ENCODE measurements around the gene MYL2. TPM values are rescaled to one million over a fixed set of nuclear protein-coding genes. Genes with fewer than 3 reads are reported as not detected.
"Not testable (repeated sequence)": the region's sequence is repeated elsewhere in the genome, so short reads cannot be mapped to it uniquely, and the experiment has no call there.

MYL2 gene
- total RNA-seq (113 TPM), polyA plus RNA-seq (ENCODE audit: insufficient read depth in 1 of 8, insufficient read length in 8 of 8, low replicate concordance in 1 of 8) (1,000 to 10,000 TPM in 1 of 8 donors, 100 to 1,000 TPM in 7; 526 to 1,289 (median 831) TPM)
- long read RNA-seq, donor 1, transcript MYL2-201 (7 exons, 807 nt): major isoform, 350 of 400 reads
- long read RNA-seq, donor 1, partial matches to known transcripts: 41 of 400 reads
- long read RNA-seq, donor 1, other reads (novel, unspliced or antisense): 7 of 400 reads
- long read RNA-seq, donor 2, transcript MYL2-201 (7 exons, 807 nt): major isoform, 10 of 10 reads
- long read RNA-seq, donor 2, partial matches to known transcripts: 0 of 10 reads
- long read RNA-seq, donor 2, other reads (novel, unspliced or antisense): 0 of 10 reads
- long read RNA-seq, donor 3, transcript MYL2-201 (7 exons, 807 nt): major isoform, 888 of 1,007 reads
- long read RNA-seq, donor 3, transcript MYL2-202 (2 exons, 561 nt): minor isoform, 10 of 1,007 reads
- long read RNA-seq, donor 3, partial matches to known transcripts: 83 of 1,007 reads
- long read RNA-seq, donor 3, other reads (novel, unspliced or antisense): 26 of 1,007 reads
- long read RNA-seq, donor 4, transcript MYL2-201 (7 exons, 807 nt): major isoform, 454 of 536 reads
- long read RNA-seq, donor 4, transcript MYL2-202 (2 exons, 561 nt): minor isoform, 9 of 536 reads
- long read RNA-seq, donor 4, partial matches to known transcripts: 73 of 536 reads
- long read RNA-seq, donor 4, other reads (novel, unspliced or antisense): 0 of 536 reads
- long read RNA-seq, donor 5, transcript MYL2-202 (2 exons, 561 nt): minor isoform, 18 of 1,664 reads
- long read RNA-seq, donor 5, transcript MYL2-201 (7 exons, 807 nt): major isoform, 1,397 of 1,664 reads
- long read RNA-seq, donor 5, partial matches to known transcripts: 200 of 1,664 reads
- long read RNA-seq, donor 5, other reads (novel, unspliced or antisense): 48 of 1,664 reads
- long read RNA-seq, donor 6, transcript MYL2-202 (2 exons, 561 nt): minor isoform, 13 of 1,456 reads
- long read RNA-seq, donor 6, transcript MYL2-201 (7 exons, 807 nt): major isoform, 1,281 of 1,456 reads
- long read RNA-seq, donor 6, partial matches to known transcripts: 132 of 1,456 reads
- long read RNA-seq, donor 6, other reads (novel, unspliced or antisense): 29 of 1,456 reads
- long read RNA-seq, donor 7, transcript MYL2-201 (7 exons, 807 nt): major isoform, 1,266 of 1,573 reads
- long read RNA-seq, donor 7, transcript MYL2-202 (2 exons, 561 nt): minor isoform, 32 of 1,573 reads
- long read RNA-seq, donor 7, partial matches to known transcripts: 222 of 1,573 reads
- long read RNA-seq, donor 7, other reads (novel, unspliced or antisense): 52 of 1,573 reads
- long read RNA-seq, donor 8, transcript MYL2-201 (7 exons, 807 nt): major isoform, 232 of 270 reads
- long read RNA-seq, donor 8, transcript MYL2-202 (2 exons, 561 nt): minor isoform, 6 of 270 reads
- long read RNA-seq, donor 8, partial matches to known transcripts: 26 of 270 reads
- long read RNA-seq, donor 8, other reads (novel, unspliced or antisense): 6 of 270 reads
- long read RNA-seq, donor 9, transcript MYL2-201 (7 exons, 807 nt): major isoform, 447 of 536 reads
- long read RNA-seq, donor 9, transcript MYL2-202 (2 exons, 561 nt): minor isoform, 8 of 536 reads
- long read RNA-seq, donor 9, partial matches to known transcripts: 73 of 536 reads
- long read RNA-seq, donor 9, other reads (novel, unspliced or antisense): 8 of 536 reads
- long read RNA-seq, donor 10, transcript MYL2-201 (7 exons, 807 nt): major isoform, 817 of 973 reads
- long read RNA-seq, donor 10, transcript MYL2-202 (2 exons, 561 nt): minor isoform, 19 of 973 reads
- long read RNA-seq, donor 10, partial matches to known transcripts: 116 of 973 reads
- long read RNA-seq, donor 10, other reads (novel, unspliced or antisense): 21 of 973 reads
- long read RNA-seq, donor 11, transcript MYL2-201 (7 exons, 807 nt): major isoform, 303 of 336 reads
- long read RNA-seq, donor 11, partial matches to known transcripts: 27 of 336 reads
- long read RNA-seq, donor 11, other reads (novel, unspliced or antisense): 5 of 336 reads

GRCh38 chr12:110920324-110920910 lies at the start of gene MYL2:
Gene MYL2 (minus strand): TSS chr12:110920579. CDS start chr12:110920529, 50 bp downstream.
- WGBS (ENCODE audit: insufficient coverage): 66% methylated on average over 13 of the region's 22 CpGs
- no peak for DNase-seq
- no peak within 1 kb of the TSS for H3K27ac ChIP-seq (ENCODE audit: low read length)

GRCh38 chr12:110966081-110966760 lies 45.8 kb upstream of the MYL2 start:
- DNase-seq: peak; percentile 65
- WGBS (ENCODE audit: insufficient coverage): 42% methylated on average over 17 of the region's 23 CpGs
- Histone ChIP-seq H3K27me3 (ENCODE audit: control insufficient read depth, insufficient read depth, low read length) (peaks cover 26% of the 10 kb centered on the region), H3K9me3 (replicated peaks; ENCODE audit: control insufficient read depth, low read depth, low read length) (no peaks in the 10 kb centered on the region), H3K4me3 (ENCODE audit: low read length) (no peak overlapping the region), H3K4me1 (ENCODE audit: control insufficient read depth, insufficient read depth, low read length) (peaks cover 13% of the 10 kb centered on the region), H3K36me3 (ENCODE audit: control insufficient read depth, insufficient read depth, low read length) (no peaks in the 10 kb centered on the region), H3K27ac (ENCODE audit: low read length) (no peak overlapping the region)

More at GRCh38 chr12:110920324-110920910, at the start of gene MYL2:
- no peaks in the 10 kb centered on the region for H3K9me3 ChIP-seq (replicated peaks; ENCODE audit: control insufficient read depth, low read depth, low read length)
- H3K4me3 ChIP-seq (ENCODE audit: low read length): peak within 1 kb of the TSS; percentile 5
- peaks cover 10% of the 10 kb centered on the region for H3K27me3 ChIP-seq (ENCODE audit: control insufficient read depth, insufficient read depth, low read length)
- no peaks in the 10 kb centered on the region for H3K36me3 ChIP-seq (ENCODE audit: control insufficient read depth, insufficient read depth, low read length)
- peaks cover 4% of the 10 kb centered on the region for H3K4me1 ChIP-seq (ENCODE audit: control insufficient read depth, insufficient read depth, low read length)

- Histone ChIP-seq H3K27me3 (ENCODE audit: control insufficient read depth, insufficient read depth, low read length) (peaks cover 23% of the 10 kb centered on the region), H3K27ac (ENCODE audit: low read length) (no peak overlapping the region), H3K9me3 (replicated peaks; ENCODE audit: control insufficient read depth, low read depth, low read length) (peaks cover 2% of the 10 kb centered on the region), H3K36me3 (ENCODE audit: control insufficient read depth, insufficient read depth, low read length) (no peaks in the 10 kb centered on the region), H3K4me1 (ENCODE audit: control insufficient read depth, insufficient read depth, low read length) (peaks cover 13% of the 10 kb centered on the region), H3K4me3 (ENCODE audit: low read length) (no peak overlapping the region)
- WGBS (ENCODE audit: insufficient coverage): 57% methylated on average over 3 of the region's 12 CpGs
- no peak for DNase-seq
Measured at GRCh38 chr12:110965574-110965973, 45.2 kb upstream of the MYL2 start.

GRCh38 chr12:110960795-110961194 lies 40.4 kb upstream of the MYL2 start:
- H3K4me1 ChIP-seq (ENCODE audit: control insufficient read depth, insufficient read depth, low read length): peaks cover 3% of the 10 kb centered on the region
- peaks cover 2% of the 10 kb centered on the region for H3K9me3 ChIP-seq (replicated peaks; ENCODE audit: control insufficient read depth, low read depth, low read length)
- no peak overlapping the region for H3K4me3 ChIP-seq (ENCODE audit: low read length)
- DNase-seq: no peak
- H3K27ac ChIP-seq (ENCODE audit: low read length): no peak overlapping the region
- H3K36me3 ChIP-seq (ENCODE audit: control insufficient read depth, insufficient read depth, low read length): no peaks in the 10 kb centered on the region
- peaks cover 15% of the 10 kb centered on the region for H3K27me3 ChIP-seq (ENCODE audit: control insufficient read depth, insufficient read depth, low read length)
- WGBS (ENCODE audit: insufficient coverage): no CpG with 5 or more reads among the region's 2 CpGs

- Histone ChIP-seq H3K9me3 (replicated peaks; ENCODE audit: control insufficient read depth, low read depth, low read length) (peaks cover 2% of the 10 kb centered on the region), H3K4me1 (ENCODE audit: control insufficient read depth, insufficient read depth, low read length) (no peaks in the 10 kb centered on the region), H3K27me3 (ENCODE audit: control insufficient read depth, insufficient read depth, low read length) (peaks cover 9% of the 10 kb centered on the region), H3K27ac (ENCODE audit: low read length) (no peak overlapping the region), H3K36me3 (ENCODE audit: control insufficient read depth, insufficient read depth, low read length) (no peaks in the 10 kb centered on the region), H3K4me3 (ENCODE audit: low read length) (no peak overlapping the region)
- DNase-seq: no peak
- WGBS (ENCODE audit: insufficient coverage): 83% methylated on average over 7 of the region's 9 CpGs
Measured at GRCh38 chr12:110957652-110958051, 37.3 kb upstream of the MYL2 start.

- H3K36me3 ChIP-seq (ENCODE audit: control insufficient read depth, insufficient read depth, low read length): no peaks in the 10 kb centered on the region
- DNase-seq: no peak
- 92% methylated on average over 9 of the region's 10 CpGs for WGBS (ENCODE audit: insufficient coverage)
Measured at GRCh38 chr12:110957159-110957558, 36.8 kb upstream of the MYL2 start.

GRCh38 chr12:110950867-110951266 lies 30.5 kb upstream of the MYL2 start:
- H3K27ac ChIP-seq (ENCODE audit: low read length); H3K27me3 ChIP-seq (ENCODE audit: control insufficient read depth, insufficient read depth, low read length); H3K36me3 ChIP-seq (ENCODE audit: control insufficient read depth, insufficient read depth, low read length); H3K9me3 ChIP-seq (replicated peaks; ENCODE audit: control insufficient read depth, low read depth, low read length); H3K4me3 ChIP-seq (ENCODE audit: low read length); DNase-seq; H3K4me1 ChIP-seq (ENCODE audit: control insufficient read depth, insufficient read depth, low read length): not testable (repeated sequence)
- WGBS (ENCODE audit: insufficient coverage): 95% methylated on average over 19 of the region's 31 CpGs

More at GRCh38 chr12:110957159-110957558, 36.8 kb upstream of the MYL2 start:
- H3K4me3 ChIP-seq (ENCODE audit: low read length): no peak overlapping the region
- no peak overlapping the region for H3K27ac ChIP-seq (ENCODE audit: low read length)
- peaks cover 9% of the 10 kb centered on the region for H3K27me3 ChIP-seq (ENCODE audit: control insufficient read depth, insufficient read depth, low read length)
- peaks cover 2% of the 10 kb centered on the region for H3K9me3 ChIP-seq (replicated peaks; ENCODE audit: control insufficient read depth, low read depth, low read length)
- H3K4me1 ChIP-seq (ENCODE audit: control insufficient read depth, insufficient read depth, low read length): no peaks in the 10 kb centered on the region

GRCh38 chr12:110950466-110950865 lies 30.1 kb upstream of the MYL2 start:
- not testable (repeated sequence) for H3K27ac ChIP-seq (ENCODE audit: low read length); DNase-seq; H3K4me1 ChIP-seq (ENCODE audit: control insufficient read depth, insufficient read depth, low read length); H3K27me3 ChIP-seq (ENCODE audit: control insufficient read depth, insufficient read depth, low read length); H3K4me3 ChIP-seq (ENCODE audit: low read length); H3K36me3 ChIP-seq (ENCODE audit: control insufficient read depth, insufficient read depth, low read length)
- WGBS (ENCODE audit: insufficient coverage): 89% methylated on average over 3 of the region's 31 CpGs
- peaks cover 11% of the 10 kb centered on the region for H3K9me3 ChIP-seq (replicated peaks; ENCODE audit: control insufficient read depth, low read depth, low read length)
